KOPT-K1 (cell line): ENCODE results near the gene TSHZ1.

Experiments used
- H3K27ac ChIP-seq: fragments of 200-600 bp; sonication (generic); 2 replicates; pipeline ENCODE4 v1.5.1; 2016; ENCODE audit warnings: antibody characterized with exemption, mild to moderate bottlenecking, low read depth, low read length; ENCODE audit not compliant: poor library complexity, severe bottlenecking
- H3K36me3 ChIP-seq: fragments of 200-600 bp; sonication (generic); 2 replicates; pipeline ENCODE4 v1.5.1; 2017; ENCODE audit warnings: antibody characterized with exemption, mild to moderate bottlenecking, low read length, moderate library complexity; ENCODE audit not compliant: insufficient read depth
- H3K9me3 ChIP-seq: fragments of 200-600 bp; sonication (generic); 2 replicates; pipeline ENCODE4 v1.5.1; 2017; ENCODE audit warnings: antibody characterized with exemption, low read length, mild to moderate bottlenecking; ENCODE audit not compliant: insufficient read depth, poor library complexity, severe bottlenecking

Gene TSHZ1

DNA sequence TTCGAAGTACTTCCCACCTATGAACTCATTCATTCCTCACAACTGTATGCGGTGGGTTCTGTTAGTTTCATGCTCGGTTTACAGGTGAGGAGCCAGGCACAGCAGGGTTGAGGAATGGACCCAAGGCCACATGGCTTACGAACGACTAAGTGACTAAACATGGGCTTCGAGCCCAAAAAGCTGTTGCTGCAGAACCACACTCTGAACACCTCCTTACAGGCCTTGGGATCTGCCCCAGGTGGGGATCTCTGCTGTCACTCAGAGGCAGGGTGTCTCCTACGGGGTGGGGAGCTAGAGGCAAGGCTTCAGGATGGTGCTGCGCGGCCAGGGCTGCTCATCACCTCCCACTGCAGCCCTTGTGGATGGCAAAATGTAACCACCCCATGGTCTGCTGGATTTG lies 80.9 kb downstream of the TSHZ1 start:
- Histone ChIP-seq H3K9me3 (no peaks in the 10 kb centered on the region), H3K27ac (no peak overlapping the region), H3K36me3 (peaks cover 22% of the 10 kb centered on the region)

GRCh38 chr18:75293591-75293990 lies 83.0 kb downstream of the TSHZ1 start:
- peaks cover 1% of the 10 kb centered on the region for H3K36me3 ChIP-seq
- no peak overlapping the region for H3K27ac ChIP-seq
- no peaks in the 10 kb centered on the region for H3K9me3 ChIP-seq

DNA sequence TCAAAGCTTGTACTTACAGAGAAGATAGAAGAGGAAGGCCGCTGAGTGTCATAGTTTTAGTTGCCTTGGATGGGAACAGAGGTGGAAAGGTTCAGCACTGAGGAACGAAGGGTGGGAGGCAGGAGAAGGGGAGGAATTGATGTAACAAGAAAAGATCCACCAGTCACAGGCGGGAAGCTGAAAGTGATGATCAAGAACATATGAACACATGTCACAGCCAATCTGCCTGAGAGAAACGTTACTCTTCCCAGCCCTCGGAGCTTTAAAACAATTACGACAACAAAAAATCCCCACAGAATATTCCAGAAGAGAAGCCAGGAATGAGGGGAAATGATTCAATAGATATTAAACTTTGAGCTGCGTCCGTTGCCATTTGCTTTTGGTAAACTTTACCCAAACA lies 87.1 kb downstream of the TSHZ1 start:
- no peaks in the 10 kb centered on the region for H3K36me3 ChIP-seq
- no peak overlapping the region for H3K27ac ChIP-seq
- H3K9me3 ChIP-seq: no peaks in the 10 kb centered on the region

DNA sequence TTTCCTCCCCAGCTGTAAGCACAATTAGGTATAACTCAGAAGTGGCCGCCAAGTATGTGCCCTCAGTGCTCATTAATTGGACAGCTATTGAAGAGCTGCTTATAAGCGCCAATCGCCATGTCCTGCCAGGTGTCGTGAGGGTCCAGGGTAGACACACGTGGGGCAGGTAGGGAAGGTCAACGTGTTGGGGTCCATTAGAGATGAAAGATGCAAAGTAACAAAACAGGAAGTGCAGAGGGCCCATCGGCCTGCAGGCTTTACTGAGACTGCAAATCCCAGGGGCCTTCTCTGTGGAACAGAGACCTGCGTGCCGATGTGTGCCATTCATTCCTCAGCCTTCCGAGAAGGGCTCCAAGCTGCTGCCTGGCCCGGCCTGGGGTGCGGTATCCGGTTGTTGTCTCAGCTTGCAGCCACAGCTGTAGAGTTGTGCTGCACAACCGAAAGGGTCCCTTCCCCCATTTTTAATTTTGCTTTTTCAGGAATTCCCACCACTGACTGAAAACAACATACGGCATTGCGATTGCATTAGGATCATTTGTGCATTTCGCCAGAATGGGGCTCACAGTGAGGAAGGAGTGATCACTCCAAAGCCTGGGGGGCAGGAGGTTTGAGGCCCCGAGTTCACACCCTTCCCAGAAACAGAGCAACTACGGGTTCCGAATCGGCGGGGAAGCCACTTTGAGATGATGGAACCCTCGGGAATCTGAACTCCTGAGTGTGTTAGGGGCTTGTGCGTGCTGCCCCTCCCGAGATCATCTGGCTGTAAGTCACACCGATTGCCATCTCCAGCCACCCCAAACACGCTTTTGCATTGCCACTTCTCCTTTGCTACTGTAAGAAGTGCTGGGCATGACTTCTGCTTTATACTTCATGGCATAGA lies 94.3 kb downstream of the TSHZ1 start:
- H3K27ac ChIP-seq: no peak overlapping the region
- H3K36me3 ChIP-seq: no peaks in the 10 kb centered on the region
- peaks cover 31% of the 10 kb centered on the region for H3K9me3 ChIP-seq

GRCh38 chr18:75305984-75306383 lies 95.4 kb downstream of the TSHZ1 start:
- H3K27ac ChIP-seq: no peak overlapping the region
- H3K36me3 ChIP-seq: no peaks in the 10 kb centered on the region
- peaks cover 31% of the 10 kb centered on the region for H3K9me3 ChIP-seq

DNA sequence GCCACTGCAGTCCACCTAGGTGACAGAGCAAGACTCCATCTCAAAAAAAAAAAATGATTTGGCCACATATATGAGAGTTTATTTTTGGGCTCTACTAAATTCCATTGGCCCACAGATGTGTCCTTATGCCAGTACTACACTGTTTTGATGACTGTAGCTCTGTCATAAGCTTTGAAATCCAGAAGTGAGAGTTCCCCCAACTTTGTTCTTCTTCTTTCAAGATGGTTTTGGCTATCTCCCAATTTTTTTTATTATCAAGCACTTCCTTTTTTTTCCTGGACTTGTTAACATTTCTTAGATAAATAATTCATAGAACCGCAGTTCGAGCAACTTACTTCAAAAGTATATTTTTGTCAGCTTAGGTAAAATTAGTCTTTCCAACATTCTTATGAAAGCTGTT lies 96.9 kb downstream of the TSHZ1 start:
- Histone ChIP-seq H3K36me3 (no peaks in the 10 kb centered on the region), H3K27ac (no peak overlapping the region), H3K9me3 (peaks cover 31% of the 10 kb centered on the region)

GRCh38 chr18:75309564-75309963 lies 99.0 kb downstream of the TSHZ1 start:
- peaks cover 31% of the 10 kb centered on the region for H3K9me3 ChIP-seq
- no peaks in the 10 kb centered on the region for H3K36me3 ChIP-seq
- no peak overlapping the region for H3K27ac ChIP-seq

DNA sequence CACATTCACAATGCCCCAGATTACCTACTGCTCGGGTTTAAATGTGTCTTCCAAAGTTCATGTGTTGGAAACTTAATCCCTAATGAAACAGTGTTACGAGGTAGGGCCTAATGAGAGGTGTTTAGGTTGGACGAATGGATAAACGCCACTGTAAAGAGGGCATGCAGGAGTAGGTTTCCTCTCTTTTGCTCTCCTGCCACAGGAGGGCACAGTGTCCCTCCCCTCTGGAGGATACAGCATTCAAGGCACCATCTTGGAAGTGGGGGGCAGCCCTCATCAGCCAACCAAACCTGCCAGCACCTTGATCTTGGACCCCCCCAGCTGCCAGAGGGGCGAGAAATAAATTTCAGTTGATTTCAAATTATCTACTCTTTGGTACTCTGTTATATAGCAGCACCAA lies 103.5 kb downstream of the TSHZ1 start:
- Histone ChIP-seq H3K27ac (no peak overlapping the region), H3K9me3 (peaks cover 6% of the 10 kb centered on the region), H3K36me3 (no peaks in the 10 kb centered on the region)

- H3K27ac ChIP-seq: no peak overlapping the region
- H3K36me3 ChIP-seq: no peaks in the 10 kb centered on the region
- H3K9me3 ChIP-seq: peaks cover 2% of the 10 kb centered on the region
Measured at GRCh38 chr18:75314606-75315005, 104.0 kb downstream of the TSHZ1 start.

DNA sequence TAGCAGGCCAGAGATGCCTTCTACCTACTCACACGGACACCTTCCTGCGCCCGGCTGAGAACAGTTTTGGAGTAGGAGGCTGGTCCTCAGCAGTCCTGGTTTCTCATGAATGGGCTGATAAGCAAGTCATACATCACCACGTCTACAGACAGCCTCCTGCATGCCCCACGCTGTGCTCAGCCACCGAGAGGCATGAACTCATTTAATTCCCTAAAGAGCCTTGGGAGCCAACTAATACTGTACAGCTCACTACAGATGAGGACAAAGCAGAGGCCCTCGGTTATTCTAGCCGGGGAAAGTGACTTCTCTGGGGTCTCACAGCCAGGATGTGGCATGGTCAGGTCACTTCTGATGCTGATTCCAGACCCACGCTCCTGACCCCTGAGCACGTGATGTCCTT lies 105.6 kb downstream of the TSHZ1 start:
- Histone ChIP-seq H3K9me3 (no peaks in the 10 kb centered on the region), H3K36me3 (no peaks in the 10 kb centered on the region), H3K27ac (no peak overlapping the region)

DNA sequence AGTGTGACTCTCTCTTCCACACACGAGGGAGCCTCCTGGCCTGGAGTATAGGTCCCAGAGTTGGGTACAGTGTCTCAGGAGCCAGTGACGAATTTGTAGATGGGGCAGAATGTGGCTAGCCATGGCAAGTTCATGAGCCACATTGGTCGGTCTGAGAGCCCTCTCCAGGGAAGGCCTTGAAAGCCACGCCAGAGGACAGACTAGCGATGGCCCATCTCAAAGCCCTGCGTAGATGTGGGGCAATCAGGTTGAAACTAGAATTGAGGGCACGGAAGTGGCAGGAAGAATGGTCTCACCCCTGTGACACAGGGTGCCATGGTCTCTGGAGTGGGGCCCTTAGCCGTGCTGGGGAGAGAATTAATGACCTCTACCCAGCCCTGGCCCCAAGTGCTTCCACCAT lies 106.2 kb downstream of the TSHZ1 start:
- H3K27ac ChIP-seq: no peak overlapping the region
- H3K36me3 ChIP-seq: no peaks in the 10 kb centered on the region
- no peaks in the 10 kb centered on the region for H3K9me3 ChIP-seq

- Histone ChIP-seq H3K36me3 (no peaks in the 10 kb centered on the region), H3K9me3 (no peaks in the 10 kb centered on the region), H3K27ac (no peak overlapping the region)
Measured at GRCh38 chr18:75317300-75317699, 106.7 kb downstream of the TSHZ1 start.

GRCh38 chr18:75317703-75318102 lies 107.1 kb downstream of the TSHZ1 start:
- Histone ChIP-seq H3K27ac (no peak overlapping the region), H3K36me3 (no peaks in the 10 kb centered on the region), H3K9me3 (no peaks in the 10 kb centered on the region)

GRCh38 chr18:75319905-75320304 lies 109.3 kb downstream of the TSHZ1 start:
- no peaks in the 10 kb centered on the region for H3K36me3 ChIP-seq
- H3K9me3 ChIP-seq: no peaks in the 10 kb centered on the region
- H3K27ac ChIP-seq: no peak overlapping the region

GRCh38 chr18:75320506-75320905 lies 109.9 kb downstream of the TSHZ1 start:
- Histone ChIP-seq H3K9me3 (peaks cover 4% of the 10 kb centered on the region), H3K36me3 (no peaks in the 10 kb centered on the region), H3K27ac (no peak overlapping the region)

DNA sequence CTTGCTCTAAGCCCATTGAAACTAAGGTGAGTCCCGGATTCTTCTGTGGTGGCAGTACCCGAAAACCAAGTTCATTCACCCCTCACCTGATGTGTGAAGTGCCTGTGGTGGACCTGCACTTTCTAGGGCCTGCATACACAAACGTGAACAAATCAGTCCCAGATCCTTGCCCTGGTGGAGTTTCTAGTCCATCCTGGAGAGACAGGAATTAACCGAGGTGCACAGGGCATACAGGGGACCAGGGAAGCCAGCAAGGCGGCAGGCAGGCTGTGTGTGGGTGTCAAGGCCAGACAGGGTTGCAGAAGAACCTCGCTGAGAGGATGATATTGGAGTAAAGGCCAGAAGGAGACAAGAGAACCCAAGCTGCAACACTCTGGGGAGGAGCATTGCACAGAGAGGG lies 110.8 kb downstream of the TSHZ1 start:
- no peaks in the 10 kb centered on the region for H3K36me3 ChIP-seq
- H3K9me3 ChIP-seq: peaks cover 8% of the 10 kb centered on the region
- no peak overlapping the region for H3K27ac ChIP-seq
